Stimulated activated CD8-positive, alpha-beta memory T cell treated with anti-CD3 and anti-CD28 coated beads, Interleukin-4, amount 100 ng/mL, for 48 hours (primary cell): Measurements from ENCODE around the gene FANCC.
"Not testable (repeated sequence)": the region's sequence is repeated elsewhere in the genome, so short reads cannot be mapped to it uniquely, and the experiment has no call there.

Source experiments
- DNase-seq: peaks from one replicate; pipeline ENCODE4 v3.0.0-alpha.2; 2020

Gene FANCC

GRCh38 chr9:95276395-95276954 lies 41.0 kb downstream of the FANCC start:
- no peak for DNase-seq

- DNase-seq = not testable (repeated sequence)
Measured at GRCh38 chr9:95274160-95274559, 43.3 kb downstream of the FANCC start.

GRCh38 chr9:95273369-95274022 lies 44.0 kb downstream of the FANCC start:
- DNase-seq = no peak

- no peak for DNase-seq
Measured at GRCh38 chr9:95272830-95273229, 44.7 kb downstream of the FANCC start.

- no peak for DNase-seq
Measured at GRCh38 chr9:95270790-95271189, 46.7 kb downstream of the FANCC start.

GRCh38 chr9:95269803-95270773 lies 47.4 kb downstream of the FANCC start:
- not testable (repeated sequence) for DNase-seq

- DNase-seq = no peak
Measured at GRCh38 chr9:95268681-95269080, 48.8 kb downstream of the FANCC start.

- no peak for DNase-seq
Measured at GRCh38 chr9:95266649-95267048, 50.9 kb downstream of the FANCC start.

- DNase-seq = no peak
Measured at GRCh38 chr9:95265960-95266359, 51.5 kb downstream of the FANCC start.

GRCh38 chr9:95264954-95265615 lies 52.4 kb downstream of the FANCC start:
- DNase-seq = no peak

GRCh38 chr9:95261890-95262289 lies 55.6 kb downstream of the FANCC start:
- DNase-seq = no peak

- no peak for DNase-seq
Measured at GRCh38 chr9:95250462-95251221, 66.9 kb downstream of the FANCC start.

GRCh38 chr9:95249986-95250385 lies 67.5 kb downstream of the FANCC start:
- DNase-seq = no peak

- DNase-seq = no peak
Measured at GRCh38 chr9:95246547-95246946, 71.0 kb downstream of the FANCC start.

- DNase-seq = no peak
Measured at GRCh38 chr9:95242613-95243012, 74.9 kb downstream of the FANCC start.

- DNase-seq = no peak
Measured at GRCh38 chr9:95239071-95239470, 78.4 kb downstream of the FANCC start.

GRCh38 chr9:95237336-95237735 lies 80.2 kb downstream of the FANCC start:
- no peak for DNase-seq

- DNase-seq = no peak
Measured at GRCh38 chr9:95230046-95230445, 87.5 kb downstream of the FANCC start.

- no peak for DNase-seq
Measured at GRCh38 chr9:95229230-95229915, 88.1 kb downstream of the FANCC start.

- DNase-seq = no peak
Measured at GRCh38 chr9:95226921-95227320, 90.6 kb downstream of the FANCC start.

- DNase-seq = no peak
Measured at GRCh38 chr9:95225726-95226106, 91.8 kb downstream of the FANCC start.
